Limb (tissue), 2 donors: ENCODE measurements around the gene SLC16A11.
A peak's percentile ranks its signal among the peaks of the same experiment; 100 is the strongest.
"Not testable (repeated sequence)": the region's sequence is repeated elsewhere in the genome, so short reads cannot be mapped to it uniquely, and the experiment has no call there.

Experiments used
- DNase-seq, 2 donors: peaks; one replicate each; pipeline ENCODE4 v3.0.0-alpha.2; 2016; ENCODE audit errors: extremely low spot score in 2 of 2

The SLC16A11 gene

GRCh38 chr17:7043497-7044198, at the start of gene SLC16A11:
SLC16A11 (minus strand) TSS chr17:7044092; CDS start chr17:7043513, 579 bp downstream.
- DNase-seq, result peak in 1 of 2 donors; percentile 71

GRCh38 chr17:7091311-7092005, 47.6 kb upstream of the SLC16A11 start:
- DNase-seq, result not testable (repeated sequence)

- DNase-seq, result not testable (repeated sequence)
Observed at GRCh38 chr17:7089570-7089969, 45.7 kb upstream of the SLC16A11 start.

GRCh38 chr17:7088442-7088841, 44.5 kb upstream of the SLC16A11 start:
- not testable (repeated sequence) for DNase-seq

GRCh38 chr17:7084088-7084487, 40.2 kb upstream of the SLC16A11 start:
- no peak for DNase-seq

- DNase-seq, result no peak
Observed at GRCh38 chr17:7083592-7083991, 39.7 kb upstream of the SLC16A11 start.

GRCh38 chr17:7081341-7082062, 37.6 kb upstream of the SLC16A11 start:
- DNase-seq, result no peak

GRCh38 chr17:7080456-7081041, 36.7 kb upstream of the SLC16A11 start:
- DNase-seq, result no peak

GRCh38 chr17:7079581-7080455, 35.9 kb upstream of the SLC16A11 start, which contains the start of gene CLEC10A:
CLEC10A (minus strand) TSS chr17:7080251; CDS start chr17:7078812, 1,439 bp downstream.
- no peak for DNase-seq

GRCh38 chr17:7078711-7079110, 34.8 kb upstream of the SLC16A11 start:
- DNase-seq, result no peak

GRCh38 chr17:7077911-7078546, 34.1 kb upstream of the SLC16A11 start:
- DNase-seq, result no peak

GRCh38 chr17:7074931-7075330, 31.0 kb upstream of the SLC16A11 start:
- DNase-seq, result no peak

GRCh38 chr17:7072406-7072805, 28.5 kb upstream of the SLC16A11 start:
- DNase-seq, result no peak

- no peak for DNase-seq
Observed at GRCh38 chr17:7070712-7071111, 26.8 kb upstream of the SLC16A11 start.

- no peak for DNase-seq
Observed at GRCh38 chr17:7068268-7068667, 24.4 kb upstream of the SLC16A11 start.

- DNase-seq, result no peak
Observed at GRCh38 chr17:7067198-7067597, 23.3 kb upstream of the SLC16A11 start.

- DNase-seq, result peak; percentile 6 to 38
Observed at GRCh38 chr17:7064261-7064660, 20.4 kb upstream of the SLC16A11 start.

- no peak for DNase-seq
Observed at GRCh38 chr17:7063518-7064094, 19.7 kb upstream of the SLC16A11 start.

GRCh38 chr17:7060165-7060891, 16.4 kb upstream of the SLC16A11 start:
- DNase-seq, result no peak
